ENCODE data around the gene PCNT. TPM values are rescaled to one million over a fixed set of nuclear protein-coding genes. Genes with fewer than 3 reads are reported as not detected.

PCNT gene
- total RNA-seq, 1 donor from 2014 or later: 11.1 TPM

GRCh38 chr21:46418265-46418946, 94.5 kb downstream of the PCNT start:
- H3K36me3 ChIP-seq (ENCODE audit: control insufficient read depth, insufficient read depth, low read length): peaks cover 16% of the 10 kb centered on the region
- no peak for FAIRE-seq
- TF ChIP-seq, protein P1, sequence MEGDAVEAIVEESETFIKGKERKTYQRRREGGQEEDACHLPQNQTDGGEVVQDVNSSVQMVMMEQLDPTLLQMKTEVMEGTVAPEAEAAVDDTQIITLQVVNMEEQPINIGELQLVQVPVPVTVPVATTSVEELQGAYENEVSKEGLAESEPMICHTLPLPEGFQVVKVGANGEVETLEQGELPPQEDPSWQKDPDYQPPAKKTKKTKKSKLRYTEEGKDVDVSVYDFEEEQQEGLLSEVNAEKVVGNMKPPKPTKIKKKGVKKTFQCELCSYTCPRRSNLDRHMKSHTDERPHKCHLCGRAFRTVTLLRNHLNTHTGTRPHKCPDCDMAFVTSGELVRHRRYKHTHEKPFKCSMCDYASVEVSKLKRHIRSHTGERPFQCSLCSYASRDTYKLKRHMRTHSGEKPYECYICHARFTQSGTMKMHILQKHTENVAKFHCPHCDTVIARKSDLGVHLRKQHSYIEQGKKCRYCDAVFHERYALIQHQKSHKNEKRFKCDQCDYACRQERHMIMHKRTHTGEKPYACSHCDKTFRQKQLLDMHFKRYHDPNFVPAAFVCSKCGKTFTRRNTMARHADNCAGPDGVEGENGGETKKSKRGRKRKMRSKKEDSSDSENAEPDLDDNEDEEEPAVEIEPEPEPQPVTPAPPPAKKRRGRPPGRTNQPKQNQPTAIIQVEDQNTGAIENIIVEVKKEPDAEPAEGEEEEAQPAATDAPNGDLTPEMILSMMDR (IDR thresholded peaks at IDR 0.05; ENCODE audit: insufficient read depth, low read length, severe bottlenecking): no peak

DNA sequence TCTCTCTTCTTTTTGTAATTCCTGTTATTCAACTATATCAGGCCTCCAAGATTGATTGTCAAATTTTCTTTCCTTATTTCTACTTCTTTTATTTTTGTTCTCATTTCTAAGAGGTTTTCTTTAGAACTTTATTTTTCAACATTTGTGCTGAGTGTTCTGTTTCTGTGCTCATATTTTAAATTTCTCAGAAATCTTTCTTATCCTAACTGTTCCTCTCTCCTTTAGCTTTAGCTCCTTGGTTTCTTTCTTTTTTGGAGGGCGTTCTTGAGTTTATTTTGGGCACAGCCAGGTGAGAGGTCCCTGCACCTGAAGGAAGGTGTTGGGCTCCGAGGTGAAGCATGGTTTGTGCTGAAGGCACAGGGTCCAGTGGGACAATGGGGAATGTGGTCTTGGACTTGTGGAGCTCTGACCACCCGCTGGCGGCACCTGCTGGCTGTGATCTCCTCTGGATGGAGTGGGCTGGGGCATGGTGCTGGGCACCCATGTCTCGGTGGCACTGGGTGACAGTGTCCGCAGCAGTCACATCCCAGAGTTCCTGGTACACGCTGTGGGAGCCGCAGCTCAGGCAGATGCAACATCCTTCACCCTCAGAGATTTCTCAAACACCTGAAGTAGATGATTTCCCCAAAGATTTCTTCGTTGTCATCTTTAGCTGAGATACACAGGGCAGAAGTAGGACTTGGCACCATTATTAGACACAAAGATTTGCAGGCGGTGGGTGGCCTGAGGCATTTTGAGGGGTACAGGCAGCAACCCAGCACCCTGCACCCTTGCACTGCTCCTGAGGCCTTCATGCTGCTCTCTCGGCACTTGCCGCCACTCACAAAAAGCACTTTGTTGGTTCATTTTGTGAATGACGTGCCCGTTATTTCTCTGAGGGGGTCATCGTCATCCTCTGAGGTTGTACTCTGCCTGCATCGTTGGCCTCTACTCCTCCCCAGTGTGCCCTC, 96.6 kb downstream of the PCNT start:
- H3K36me3 ChIP-seq (ENCODE audit: control insufficient read depth, insufficient read depth, low read length): peaks cover 15% of the 10 kb centered on the region
- no peak overlapping the region for H3K4me3 ChIP-seq (ENCODE audit: low read depth, low read length)
- FAIRE-seq: no peak

More at GRCh38 chr21:46418265-46418946, 94.5 kb downstream of the PCNT start:
- no peak for DNase-seq (ENCODE audit: low read depth)
- Histone ChIP-seq H3K4me3 (ENCODE audit: low read depth, low read length) (no peak overlapping the region), H3K27me3 (ENCODE audit: control insufficient read depth, insufficient read depth, low read length) (no peaks in the 10 kb centered on the region)

DNA sequence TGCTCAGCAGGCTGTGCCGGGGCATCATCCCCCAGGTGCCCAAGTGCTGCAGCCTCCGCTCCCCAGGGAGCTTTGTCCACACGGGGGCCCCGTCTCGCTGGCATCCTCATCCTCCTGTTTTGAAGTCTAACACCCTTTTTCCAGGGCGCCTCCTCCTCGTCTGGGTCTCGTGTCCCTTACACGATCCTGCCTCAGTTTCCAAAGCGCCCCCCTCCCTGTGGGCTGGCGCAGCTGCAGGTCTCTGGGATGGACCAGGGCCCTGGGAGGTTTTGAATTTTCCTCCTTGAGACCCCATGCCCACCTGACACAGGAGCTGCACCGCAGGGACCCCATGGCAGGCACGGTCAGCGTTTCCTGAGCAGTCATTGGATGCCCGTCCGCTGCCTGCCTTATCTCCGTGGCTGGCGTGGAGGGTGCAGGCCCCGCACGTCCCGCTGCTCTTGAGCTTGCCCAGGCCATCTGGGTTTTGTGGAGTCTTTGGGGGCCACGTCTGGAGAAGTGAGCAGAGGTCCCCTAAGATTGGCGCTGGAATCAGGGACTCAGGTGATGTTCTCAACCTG, 97.3 kb downstream of the PCNT start:
- Histone ChIP-seq H3K36me3 (ENCODE audit: control insufficient read depth, insufficient read depth, low read length) (peaks cover 15% of the 10 kb centered on the region), H3K4me3 (ENCODE audit: low read depth, low read length) (no peak overlapping the region), H3K27me3 (ENCODE audit: control insufficient read depth, insufficient read depth, low read length) (no peaks in the 10 kb centered on the region)
- TF ChIP-seq, protein P1 (IDR thresholded peaks at IDR 0.05; ENCODE audit: insufficient read depth, low read length, severe bottlenecking): no peak
- DNase-seq (ENCODE audit: low read depth) (no peak), FAIRE-seq (no peak)

More for the DNA sequence above, 96.6 kb downstream of the PCNT start:
- no peak for DNase-seq (ENCODE audit: low read depth)
- TF ChIP-seq, protein P1 (IDR thresholded peaks at IDR 0.05; ENCODE audit: insufficient read depth, low read length, severe bottlenecking): no peak
- no peaks in the 10 kb centered on the region for H3K27me3 ChIP-seq (ENCODE audit: control insufficient read depth, insufficient read depth, low read length)

DNA sequence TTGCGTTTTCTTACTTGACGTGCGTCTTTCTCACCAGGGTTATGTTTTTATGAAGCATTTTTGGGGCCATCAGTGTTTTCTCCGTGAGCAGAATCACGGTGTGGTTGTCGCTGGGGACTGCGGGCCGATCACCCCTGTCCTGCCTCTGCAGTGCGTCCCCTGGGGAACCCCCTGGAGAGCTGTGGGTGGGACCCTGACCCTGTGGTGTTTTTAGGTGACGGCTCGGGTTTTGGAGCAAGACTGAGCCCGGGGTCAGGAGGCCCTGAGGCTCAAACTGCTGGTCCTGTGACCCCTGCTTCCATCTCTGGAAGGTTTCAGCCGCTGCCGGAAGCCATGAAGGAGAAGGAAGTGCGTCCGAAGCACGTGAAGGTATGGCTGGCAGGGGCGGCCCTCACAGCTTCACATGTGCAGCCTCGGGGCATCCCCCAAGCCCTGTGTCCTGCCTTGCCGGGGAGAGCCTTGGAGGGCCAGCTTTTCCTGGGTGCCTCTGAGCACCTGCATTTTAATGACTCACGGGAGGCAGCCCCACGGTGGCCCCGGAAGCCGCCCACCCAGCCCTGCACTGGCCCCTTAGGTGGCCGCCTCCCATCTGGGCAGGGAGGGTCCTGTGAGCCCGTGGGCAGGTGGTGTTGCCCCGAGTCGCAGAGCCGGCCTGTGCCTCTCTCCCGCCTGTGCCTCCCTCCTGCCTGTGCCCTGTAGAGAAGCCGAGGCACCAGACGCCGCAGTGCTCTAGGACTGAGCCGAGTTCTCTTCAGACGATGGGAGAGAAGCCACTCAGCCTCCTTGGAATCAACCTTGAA, 98.0 kb downstream of the PCNT start:
- no peak overlapping the region for H3K4me3 ChIP-seq (ENCODE audit: low read depth, low read length)
- FAIRE-seq: no peak
- H3K27me3 ChIP-seq (ENCODE audit: control insufficient read depth, insufficient read depth, low read length): no peaks in the 10 kb centered on the region
- TF ChIP-seq, protein P1 (IDR thresholded peaks at IDR 0.05; ENCODE audit: insufficient read depth, low read length, severe bottlenecking): no peak
- H3K36me3 ChIP-seq (ENCODE audit: control insufficient read depth, insufficient read depth, low read length): peaks cover 13% of the 10 kb centered on the region
- DNase-seq (ENCODE audit: low read depth): no peak

DNA sequence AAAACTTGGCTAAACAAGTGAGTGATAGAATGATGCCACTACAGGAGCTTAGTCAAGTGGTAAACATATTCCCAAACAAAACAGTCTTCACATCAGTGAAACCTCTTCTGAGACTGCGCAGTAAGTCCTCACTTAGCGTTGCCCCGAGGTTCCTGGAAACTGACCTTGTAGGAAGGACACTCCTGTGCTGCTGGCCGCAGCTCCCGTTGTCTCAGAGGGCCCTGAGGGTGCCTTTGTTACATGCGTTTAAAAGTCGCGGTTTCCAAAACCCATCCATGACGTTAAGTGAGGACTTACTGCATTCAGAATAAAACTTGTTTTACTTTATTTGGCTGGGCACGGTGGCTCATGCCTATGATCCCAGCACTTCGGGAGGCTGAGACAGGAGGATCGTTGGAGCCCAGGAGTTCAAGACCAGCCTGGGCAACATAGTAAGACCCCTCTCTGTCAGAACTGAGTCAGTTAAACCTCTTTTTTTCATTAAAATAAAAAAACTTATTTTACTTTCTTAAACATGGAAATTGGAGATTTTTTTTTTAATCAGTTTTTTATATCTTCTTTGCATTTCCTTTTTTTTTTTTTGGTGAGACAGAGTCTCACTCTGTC, 98.8 kb downstream of the PCNT start:
- H3K27me3 ChIP-seq (ENCODE audit: control insufficient read depth, insufficient read depth, low read length): no peaks in the 10 kb centered on the region
- H3K4me3 ChIP-seq (ENCODE audit: low read depth, low read length): no peak overlapping the region
- no peak for DNase-seq (ENCODE audit: low read depth)
- no peak for FAIRE-seq
- TF ChIP-seq, protein P1 (IDR thresholded peaks at IDR 0.05; ENCODE audit: insufficient read depth, low read length, severe bottlenecking): no peak
- peaks cover 16% of the 10 kb centered on the region for H3K36me3 ChIP-seq (ENCODE audit: control insufficient read depth, insufficient read depth, low read length)
